GM18873 (cell line): ENCODE results near the gene VSIR.

Experiments used
- ATAC-seq: cut with Tn5 transposase; IDR thresholded peaks from one replicate; pipeline ENCODE4 v1.9.1; 2021; ENCODE audit warnings: mild to moderate bottlenecking, moderate library complexity, moderate number of reproducible peaks; ENCODE audit not compliant: unreplicated experiment, low FRiP score

VSIR gene

GRCh38 chr10:71783917-71784678 lies 10.8 kb upstream of the VSIR start:
- ATAC-seq: no peak

- ATAC-seq: no peak
Measured at GRCh38 chr10:71782917-71783490, 9.7 kb upstream of the VSIR start.

- no peak for ATAC-seq
Measured at GRCh38 chr10:71782221-71782916, 9.0 kb upstream of the VSIR start.

DNA sequence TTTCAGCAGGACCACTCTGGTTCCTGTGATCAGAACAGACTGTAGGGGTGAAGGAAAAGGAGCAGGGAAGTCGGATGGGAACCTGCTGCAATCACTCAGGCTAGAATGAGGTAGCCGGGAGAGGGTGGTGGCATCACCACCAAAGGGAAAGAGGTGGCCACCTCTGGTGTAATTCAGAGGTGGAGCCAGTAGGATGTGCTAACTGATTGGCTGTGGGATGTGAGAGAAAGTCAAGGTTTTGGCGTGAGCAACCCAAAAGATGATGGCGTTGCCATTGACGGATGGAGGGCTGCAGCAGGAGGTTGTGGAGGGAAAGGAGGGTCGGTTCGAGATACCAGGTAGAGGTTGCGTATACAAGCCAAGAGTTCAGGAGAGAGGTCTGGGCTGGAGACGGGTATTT lies 7.4 kb upstream of the VSIR start:
- no peak for ATAC-seq

- ATAC-seq: no peak
Measured at GRCh38 chr10:71780156-71780555, 6.8 kb upstream of the VSIR start.

DNA sequence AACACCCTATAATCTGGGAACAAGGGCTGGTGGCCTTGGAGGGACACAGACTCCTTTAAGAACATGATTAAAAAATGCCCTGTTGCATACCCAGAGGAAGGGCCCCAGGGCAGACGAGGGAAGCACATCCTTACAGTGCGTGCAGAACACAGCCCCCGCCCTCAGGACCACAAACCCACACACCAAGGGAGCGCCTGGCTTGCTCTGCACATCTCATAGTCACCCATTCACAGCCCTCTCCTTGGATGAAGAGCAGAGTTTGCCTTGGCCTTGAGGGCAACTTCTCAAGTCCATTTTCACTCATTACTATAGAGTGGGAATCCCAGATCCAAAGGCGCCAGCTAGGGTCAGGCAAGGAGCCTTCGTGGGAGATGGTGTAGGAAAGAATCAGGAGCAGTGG lies 6.3 kb upstream of the VSIR start:
- ATAC-seq: no peak

DNA sequence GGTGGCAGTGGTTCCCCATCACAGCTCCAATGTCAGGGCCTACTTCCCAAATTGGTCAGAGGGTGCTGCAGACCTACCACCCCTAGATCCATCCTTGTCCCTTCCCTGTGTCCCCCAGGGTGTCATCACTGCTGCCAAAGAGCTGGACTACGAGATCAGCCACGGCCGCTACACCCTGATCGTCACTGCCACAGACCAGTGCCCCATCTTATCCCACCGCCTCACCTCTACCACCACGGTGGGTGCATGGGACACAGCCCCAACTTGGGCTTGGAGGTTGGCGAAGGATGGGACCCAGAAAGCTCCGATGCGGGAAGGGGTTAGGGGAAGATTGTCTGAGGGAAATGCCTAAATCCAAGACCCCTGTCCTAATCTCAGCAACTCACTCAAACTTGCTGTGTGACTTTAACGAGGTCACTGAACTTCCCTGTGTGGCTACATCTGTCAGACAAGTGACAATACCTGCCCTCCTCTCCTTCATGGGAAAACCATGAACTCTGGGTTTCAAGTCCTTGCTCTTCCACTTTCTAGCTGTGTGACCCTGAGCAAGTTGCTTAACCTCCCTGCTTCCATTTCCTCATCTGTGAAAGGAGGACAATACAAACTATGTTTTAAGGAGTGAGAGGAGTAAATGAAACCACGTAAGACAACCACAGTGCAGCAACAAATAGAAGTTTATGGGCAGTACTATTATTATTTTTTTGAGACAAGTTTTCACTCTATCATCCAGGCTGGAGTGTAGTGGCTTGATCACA lies 4.9 kb upstream of the VSIR start:
- no peak for ATAC-seq

GRCh38 chr10:71777213-71777985 lies 4.1 kb upstream of the VSIR start:
- no peak for ATAC-seq

DNA sequence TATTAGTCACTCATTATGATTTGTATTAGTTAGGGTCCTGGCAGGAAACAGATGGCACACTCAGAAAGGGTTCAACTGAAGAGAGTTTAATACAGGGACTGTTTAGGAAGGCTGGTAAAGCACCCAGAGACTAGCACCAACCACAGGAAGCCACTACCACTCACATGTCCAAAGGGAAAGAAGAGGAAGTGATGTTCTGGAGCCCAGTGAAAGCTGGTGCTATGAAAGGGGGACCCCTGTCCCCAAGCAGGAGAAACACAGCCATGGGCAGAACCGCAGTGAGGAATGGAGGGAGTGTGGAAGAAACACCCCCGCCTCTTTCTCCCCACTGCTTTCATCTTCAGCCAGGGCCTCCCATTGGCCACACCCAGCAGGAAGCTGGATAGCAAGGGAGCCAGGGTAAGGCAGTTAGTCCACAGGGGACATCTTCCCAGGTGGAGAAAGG lies 3.2 kb upstream of the VSIR start:
- no peak for ATAC-seq

GRCh38 chr10:71774916-71775702 lies 1.8 kb upstream of the VSIR start:
- ATAC-seq: no peak

DNA sequence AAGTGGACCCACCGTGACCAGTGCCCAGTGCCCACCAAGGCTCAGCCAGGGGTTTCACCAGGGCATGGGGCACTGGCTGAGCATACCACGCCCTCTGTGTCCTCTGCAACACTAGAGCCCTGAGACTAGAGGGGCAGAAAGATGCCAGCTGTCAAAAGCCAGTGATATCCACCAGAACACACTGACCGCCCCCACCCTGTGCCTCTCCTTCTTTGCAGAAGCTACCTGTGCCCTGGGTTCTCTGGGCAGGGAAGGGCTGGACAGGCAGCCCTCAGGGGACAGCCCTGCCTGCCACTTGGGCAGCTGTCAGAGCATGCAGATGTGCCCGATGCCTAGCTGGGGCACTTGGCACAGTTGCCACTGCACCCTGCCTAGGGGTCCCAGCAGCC lies 494 bp downstream of the VSIR start:
- no peak for ATAC-seq

DNA sequence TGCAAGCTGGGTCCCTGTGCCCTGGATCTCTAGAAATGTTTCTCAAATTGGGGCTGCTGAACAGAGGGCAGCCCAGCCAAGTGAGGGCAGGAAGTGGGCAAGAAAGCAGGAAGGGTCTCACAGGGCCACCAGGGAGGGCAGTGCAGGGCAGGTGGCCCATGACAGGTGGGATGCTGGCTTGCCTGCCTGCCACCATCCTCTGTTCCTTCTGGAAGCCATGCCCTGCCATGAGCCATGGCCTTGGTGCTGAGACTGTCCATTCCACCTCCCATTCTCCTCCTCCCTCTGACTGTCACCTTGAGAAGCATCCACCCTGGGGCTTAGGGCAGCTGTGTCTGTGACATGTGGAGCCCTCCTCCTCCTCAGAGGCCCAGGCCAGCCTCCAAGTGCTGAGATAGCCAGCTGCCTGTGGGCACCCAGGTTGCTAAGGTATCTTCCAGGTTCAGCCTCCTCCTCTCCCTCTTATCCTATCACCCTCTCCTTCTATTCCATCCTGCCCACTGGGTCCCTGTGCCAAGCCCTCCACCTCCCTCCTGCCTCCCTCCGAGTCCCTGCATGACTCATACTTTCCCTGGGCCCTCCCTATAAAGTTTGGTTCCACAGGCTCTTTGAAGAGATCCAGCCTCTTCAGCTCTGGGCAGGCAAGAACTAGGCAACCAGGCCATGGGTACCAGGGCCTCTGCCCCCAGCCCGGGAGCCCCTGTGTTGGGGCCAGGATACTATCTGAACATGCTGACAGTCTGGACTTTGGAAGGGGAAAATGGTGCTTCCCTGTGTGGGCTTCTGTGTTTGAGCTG lies 1.3 kb downstream of the VSIR start:
- ATAC-seq: no peak

GRCh38 chr10:71771204-71771603 lies 2.1 kb downstream of the VSIR start:
- ATAC-seq: no peak

- no peak for ATAC-seq
Measured at GRCh38 chr10:71770789-71771188, 2.5 kb downstream of the VSIR start.

DNA sequence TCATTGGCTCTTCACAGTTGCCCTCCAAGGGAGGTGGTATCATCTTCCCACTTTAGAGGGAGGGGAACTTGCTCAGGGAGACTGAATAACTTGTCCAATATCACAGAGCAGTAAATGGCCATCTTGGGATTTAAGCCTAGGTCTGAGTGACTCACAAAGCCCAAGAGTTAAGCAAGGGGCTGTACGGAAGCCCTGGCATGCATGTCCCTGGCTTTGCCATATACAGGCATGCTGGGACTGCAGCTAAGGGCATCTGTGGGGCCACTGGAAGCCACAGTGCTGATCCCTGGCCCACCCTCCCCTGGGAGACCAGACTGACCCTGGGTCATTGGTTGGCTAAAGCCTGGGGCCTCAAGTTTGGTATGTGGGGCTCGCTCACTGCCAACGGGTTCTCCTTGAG lies 3.1 kb downstream of the VSIR start:
- ATAC-seq: no peak

DNA sequence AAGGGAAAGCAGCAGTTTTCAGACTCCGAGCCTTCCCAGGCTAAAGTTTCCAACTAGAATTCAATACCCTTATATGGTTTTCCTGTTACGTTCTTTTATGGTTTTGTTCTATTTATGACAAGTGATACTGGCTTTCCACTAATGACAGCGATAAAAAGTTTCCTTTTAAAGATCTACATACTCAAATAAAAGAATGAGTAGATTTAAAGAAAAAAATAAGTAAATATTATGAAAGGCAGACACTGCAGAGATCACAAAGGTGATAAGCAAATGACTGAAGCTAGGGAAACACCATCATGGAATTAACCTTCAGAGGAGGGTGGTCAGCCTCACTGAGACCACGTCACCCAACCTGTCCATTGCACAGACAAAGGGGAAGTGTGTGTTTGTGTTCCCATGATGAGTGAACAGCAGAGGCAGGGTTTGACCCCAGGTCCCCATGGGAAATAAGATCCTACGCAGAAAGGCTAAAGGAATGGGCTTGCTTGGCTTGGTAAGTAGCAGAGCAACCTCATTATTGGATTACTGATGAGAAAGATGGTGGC lies 4.0 kb downstream of the VSIR start:
- peak; percentile 26 for ATAC-seq

DNA sequence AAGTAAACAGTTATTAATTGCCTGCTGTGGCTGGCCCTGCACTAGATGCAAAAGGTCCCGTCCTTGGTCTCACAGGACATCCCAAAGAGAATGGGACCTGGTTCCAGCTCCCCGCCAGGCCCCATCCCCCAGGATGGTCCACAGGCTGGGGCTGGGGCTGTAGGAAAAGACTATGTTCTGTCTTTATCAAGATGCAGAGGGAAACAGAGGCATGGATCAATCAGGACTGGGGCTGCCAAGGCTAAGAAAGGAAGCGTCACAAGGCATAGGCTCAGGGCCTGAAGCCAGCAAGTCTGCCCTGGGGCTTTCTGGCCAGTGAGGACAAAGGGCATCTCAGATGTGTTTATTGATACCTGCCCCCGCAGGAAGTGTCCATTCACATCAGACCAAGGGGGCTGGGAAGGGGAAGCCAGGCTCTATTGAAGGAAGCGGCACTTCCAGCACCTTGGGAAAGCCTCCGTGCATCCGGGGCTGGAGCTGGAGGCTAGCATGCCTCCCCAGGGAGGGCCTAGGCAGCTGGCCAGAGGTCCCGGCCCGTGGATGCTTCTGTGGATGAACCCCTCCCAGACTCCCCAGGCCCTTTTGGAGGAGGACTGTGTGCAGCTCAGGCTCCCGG lies 5.8 kb downstream of the VSIR start:
- ATAC-seq: no peak
